Superior temporal gyrus (tissue), 1 donor: ENCODE data around the gene LRRC8B.
A peak's percentile ranks its signal among the peaks of the same experiment; 100 is the strongest.
"Not testable (repeated sequence)": the region's sequence is repeated elsewhere in the genome, so short reads cannot be mapped to it uniquely, and the experiment has no call there.

Experiments used
- DNase-seq: peaks from one replicate; pipeline ENCODE4 v3.0.0-alpha.2; 2016; ENCODE audit errors: extremely low spot score

Gene LRRC8B

DNA sequence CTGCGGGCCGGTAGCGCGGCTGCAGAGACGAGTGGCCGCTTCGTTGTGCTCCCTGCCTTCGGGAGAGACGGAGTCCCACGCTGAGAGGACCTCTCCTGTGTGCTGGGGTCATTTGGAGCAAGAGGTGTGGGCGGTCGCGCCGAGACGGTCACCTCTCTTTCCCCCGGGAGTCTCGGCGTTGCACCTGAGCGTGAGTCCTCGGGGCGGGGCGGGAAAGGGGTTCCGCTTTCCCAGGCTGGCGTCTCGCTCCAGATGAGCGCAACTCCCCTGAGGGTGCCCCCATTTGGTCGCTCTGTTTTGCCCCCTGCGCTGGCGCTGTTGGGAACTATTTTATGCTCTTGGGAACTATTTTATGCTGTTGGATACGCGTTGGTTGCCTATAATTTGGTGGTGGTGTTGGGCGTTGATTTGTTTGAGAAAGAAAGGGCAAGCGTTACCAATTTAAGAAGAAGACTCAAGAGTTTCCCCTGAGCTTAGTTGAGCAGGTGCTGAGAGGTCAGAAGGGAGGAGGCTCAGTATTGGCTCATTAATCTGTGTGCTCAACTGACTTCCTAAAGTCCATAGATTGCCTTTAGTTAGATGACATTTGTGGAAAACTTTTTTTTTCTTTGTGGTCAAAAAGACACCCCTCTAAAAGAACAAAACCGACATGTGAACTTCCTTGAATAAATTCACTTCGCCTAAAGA, 683 bp downstream of the LRRC8B start:
- DNase-seq = peak; percentile 69

DNA sequence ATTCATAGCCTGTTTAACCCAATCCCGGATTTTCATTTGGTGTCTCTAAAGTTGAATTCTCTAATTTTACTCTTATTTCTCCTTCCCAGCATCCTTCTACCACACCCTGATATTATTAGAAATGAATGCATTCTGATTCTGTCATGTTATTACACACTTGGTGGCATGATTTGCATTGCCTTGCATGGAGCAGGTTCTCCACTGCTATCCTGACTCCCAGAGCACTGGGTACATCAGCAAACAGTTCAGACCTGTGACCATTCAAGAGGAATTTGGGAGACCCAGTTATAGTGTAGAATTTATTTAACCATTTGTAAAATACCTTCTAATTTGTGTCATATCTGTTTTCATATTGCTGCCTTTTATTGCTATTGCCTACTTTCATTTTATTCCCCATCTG, 2.6 kb downstream of the LRRC8B start:
- DNase-seq = peak; percentile 69

DNA sequence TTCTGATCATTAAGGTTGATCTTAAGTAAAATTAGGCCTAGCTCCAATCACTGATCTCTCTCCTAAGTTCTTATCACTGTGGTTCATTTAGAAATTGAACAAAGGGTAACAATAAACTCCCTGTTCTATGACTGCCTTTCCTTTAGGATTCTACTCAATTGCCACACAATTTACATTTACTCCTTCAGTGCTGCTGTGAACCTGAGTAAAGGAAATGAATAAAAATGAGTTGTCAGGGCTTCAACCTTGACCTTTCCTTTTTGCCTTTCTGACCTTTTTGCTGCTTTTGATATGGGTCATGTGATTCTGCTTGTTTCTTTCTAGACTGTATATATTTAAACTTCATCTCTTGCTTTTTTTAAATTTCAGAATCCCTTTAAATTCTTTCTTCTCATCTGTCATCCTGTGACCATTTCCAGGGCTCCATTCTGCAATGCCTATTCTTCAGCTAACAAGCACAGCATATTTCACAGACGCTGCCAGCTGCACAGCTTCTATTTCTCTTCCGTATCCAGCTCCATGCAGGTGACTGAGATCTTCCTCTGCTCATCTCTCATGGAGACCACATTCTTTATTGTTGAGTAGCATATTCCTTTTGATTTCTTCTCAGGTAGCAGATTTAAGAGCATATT, 3.2 kb downstream of the LRRC8B start:
- peak; percentile 64 for DNase-seq

DNA sequence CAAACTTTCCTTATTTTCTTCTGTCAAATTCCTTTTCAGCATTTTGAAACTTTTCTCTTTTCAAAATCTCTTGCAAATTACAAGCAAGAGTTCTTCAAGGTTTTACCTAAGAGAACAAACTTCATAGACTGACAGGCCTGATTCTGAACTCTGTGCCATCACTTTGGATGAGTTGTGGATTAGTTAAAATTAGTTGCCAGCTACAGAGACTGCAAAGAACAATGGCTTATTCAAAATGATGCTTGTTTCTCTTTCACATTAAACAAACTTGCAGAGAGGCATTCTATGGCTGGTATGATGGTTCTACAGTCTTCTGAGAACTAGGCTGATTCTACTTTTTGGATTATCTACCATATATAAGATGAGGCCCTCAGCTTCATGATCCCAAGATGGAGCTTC, 3.8 kb downstream of the LRRC8B start:
- DNase-seq = peak; percentile 78

DNA sequence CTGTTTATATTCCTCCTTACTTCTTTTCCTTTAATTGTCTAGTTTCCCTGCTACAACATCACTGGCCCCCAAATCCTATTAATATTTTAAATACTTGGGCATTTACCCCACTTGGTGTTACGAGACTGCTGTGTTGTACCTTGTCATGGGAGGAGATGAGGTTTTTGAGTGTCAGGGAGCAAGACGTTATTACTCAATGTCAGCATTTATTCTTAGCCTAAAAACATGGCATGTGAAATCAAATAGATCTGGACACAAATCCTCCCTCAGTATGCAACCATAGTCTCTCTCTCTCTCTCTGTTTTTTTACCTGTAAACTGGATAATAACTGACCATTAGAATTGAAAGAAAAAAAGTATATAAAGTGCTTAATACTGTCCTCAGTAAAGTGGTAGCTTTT, 4.6 kb downstream of the LRRC8B start:
- no peak for DNase-seq

DNA sequence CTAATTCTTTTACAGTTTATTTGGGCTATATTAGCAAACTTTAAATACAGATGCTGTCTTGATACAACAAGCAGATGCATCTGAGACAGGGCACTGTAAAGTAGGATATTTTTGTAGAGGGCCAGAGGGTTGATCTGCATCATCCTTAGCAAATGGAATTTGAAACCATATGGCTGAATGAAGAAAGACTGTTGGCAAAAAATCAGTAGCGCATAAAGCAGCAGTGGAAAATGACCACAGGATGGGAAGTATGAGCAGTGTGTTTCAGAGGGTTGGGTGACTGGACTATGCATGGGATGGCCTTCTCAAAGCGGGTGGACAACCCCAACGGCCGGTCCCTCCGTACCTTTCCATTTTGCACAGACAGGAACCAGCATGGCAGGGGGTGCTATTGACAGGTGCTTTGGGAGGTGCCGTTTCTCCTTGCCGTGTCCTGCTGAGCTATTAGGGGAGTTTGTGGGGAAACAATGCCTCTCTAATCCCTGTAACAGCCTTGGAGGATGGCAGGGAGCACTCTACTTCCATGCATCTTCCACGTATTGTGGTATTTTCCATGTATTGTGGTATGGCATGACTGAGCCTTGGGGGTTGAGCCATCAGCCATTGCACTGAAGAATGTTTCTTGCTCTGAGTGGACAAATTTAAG, 5.9 kb downstream of the LRRC8B start:
- peak; percentile 24 for DNase-seq

DNA sequence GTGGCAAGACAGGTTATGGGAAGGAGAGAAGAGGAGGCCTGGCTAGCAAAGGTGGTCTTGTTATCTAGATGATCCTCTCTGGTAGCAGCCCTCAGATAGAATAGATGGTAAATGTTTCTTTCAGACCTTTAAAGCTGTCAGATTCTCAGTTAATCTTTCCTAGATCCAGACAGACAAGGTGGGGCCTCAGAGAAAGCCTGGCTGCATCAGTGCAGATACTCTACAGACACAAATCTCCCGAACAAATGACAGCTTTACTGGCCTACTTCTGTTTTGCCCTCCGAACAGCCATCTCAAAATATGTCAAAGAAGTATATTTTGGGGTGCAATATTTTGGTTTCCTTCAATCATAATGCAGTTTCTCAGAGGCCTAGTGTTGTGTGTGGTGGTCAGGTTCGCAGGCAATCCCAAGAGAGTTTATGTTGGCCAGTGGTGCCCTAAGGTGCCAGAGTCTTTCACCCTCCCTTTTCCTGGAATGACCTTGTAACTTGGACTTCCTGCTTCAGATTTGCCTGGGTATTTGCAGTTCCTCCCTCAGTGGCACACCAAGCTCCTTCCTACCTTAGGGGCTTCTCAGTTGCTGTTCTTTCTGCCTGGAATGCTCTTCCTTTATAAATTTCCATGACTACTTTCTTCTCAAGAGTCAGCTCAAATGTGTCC, 7.0 kb downstream of the LRRC8B start:
- no peak for DNase-seq

DNA sequence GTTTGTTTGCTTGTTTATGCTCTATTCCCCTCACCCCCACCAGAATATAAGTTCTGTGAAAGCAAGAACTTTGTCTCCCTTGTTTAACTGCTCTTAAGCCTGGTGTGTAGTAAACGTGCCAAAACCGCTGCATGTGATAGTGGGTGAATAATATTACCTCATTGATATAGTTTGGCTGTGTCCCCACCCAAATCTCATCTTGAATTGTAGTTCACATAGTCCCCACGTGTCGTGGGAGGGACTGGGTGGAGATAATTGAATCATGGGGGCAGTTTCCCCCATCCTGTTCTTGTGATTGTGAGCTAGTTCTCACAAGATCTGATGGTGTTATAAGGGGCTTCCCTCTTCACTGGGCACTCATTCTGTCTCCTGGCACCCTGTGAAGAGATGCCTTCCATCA, 7.6 kb downstream of the LRRC8B start:
- DNase-seq = no peak

DNA sequence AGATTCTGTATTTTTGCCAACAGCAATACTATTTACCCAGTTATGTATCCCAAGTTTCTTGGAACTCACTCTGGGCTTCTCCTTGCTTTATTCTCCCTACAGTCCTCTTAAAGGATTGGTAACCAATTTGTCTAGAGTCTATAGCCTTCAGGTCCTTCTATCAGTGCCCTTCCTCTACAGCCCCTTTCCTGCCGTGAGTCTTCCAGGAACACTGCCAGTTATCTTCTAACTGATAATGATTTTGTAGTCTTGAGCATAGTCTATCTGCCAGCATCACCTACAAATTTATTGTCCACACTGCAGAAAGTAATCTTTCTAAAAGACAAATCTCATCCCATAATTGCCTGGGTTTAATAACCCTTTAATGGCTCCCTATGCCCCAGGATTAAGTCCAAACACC, 8.2 kb downstream of the LRRC8B start:
- no peak for DNase-seq

DNA sequence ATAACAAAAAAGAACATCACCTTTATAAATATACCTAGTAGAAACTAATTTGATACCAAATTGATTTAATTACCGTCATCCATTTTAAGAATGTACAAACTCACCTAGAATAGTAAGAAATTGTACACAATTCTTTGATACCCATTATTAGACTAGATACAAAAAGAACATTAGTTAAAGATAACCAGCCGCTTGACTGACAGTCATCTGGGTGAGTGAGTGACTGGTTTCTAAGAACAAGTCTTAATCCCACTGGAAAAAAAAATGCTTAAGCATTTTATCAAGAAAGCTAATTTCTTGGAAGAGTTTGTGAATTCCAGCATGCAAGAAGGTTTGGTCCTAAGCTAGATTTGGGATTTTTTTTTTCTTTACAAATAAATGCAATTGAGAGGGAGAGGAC, 10.9 kb downstream of the LRRC8B start:
- DNase-seq = no peak

DNA sequence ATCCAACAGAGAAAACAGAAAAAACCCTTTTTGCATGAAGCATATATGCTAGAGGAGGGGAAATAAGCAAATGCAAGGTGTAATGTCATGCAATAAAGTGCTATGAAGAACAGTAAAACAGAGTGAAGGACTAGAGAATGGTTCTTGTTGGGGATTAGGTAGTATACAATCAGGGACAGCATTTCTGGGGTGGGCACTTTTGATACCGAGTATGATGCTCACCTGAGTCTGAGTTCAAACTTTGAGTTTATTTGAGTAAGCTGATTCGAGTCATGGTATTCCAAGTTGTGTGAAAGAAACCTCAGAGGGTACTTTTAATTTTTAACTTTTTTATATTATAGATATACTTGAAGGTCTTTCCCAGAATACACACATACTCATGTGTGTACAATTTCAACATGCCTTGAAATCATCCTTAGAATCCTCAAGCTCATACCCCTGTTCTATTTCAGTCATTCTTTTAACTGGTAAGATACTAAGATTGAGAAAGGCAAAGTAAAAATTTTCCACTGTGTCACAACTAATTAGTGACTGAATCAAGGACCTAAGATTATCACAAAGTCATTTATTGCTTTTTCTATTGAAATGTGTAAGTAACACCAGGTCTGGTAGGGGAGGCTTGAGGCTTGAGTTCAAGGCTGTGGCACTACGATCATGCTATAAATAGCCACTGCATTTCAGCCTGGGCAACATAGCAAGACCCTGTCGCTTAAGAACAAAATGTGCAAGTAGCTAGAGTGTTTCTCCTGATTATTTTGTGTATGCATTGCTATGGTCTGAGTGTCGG, 12.1 kb downstream of the LRRC8B start:
- DNase-seq = no peak

DNA sequence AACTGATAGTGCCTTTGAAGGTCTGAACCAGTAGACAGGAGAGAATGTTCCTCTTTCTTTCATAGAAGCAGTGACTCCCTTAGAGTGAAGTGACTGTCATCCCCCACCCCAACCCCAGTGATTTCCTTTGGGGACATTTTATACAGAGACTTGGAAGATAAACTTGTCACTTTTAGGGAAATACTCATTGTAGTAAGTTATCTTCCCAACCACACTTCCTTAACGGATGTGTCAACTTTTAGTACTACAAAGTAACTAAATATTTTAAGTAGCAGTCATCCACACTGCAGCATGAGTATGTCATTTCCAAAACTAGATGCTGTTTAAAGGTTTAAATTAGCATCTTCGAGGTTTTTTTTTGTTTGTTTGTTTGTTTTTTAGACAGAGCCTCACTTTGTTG, 13.7 kb downstream of the LRRC8B start:
- DNase-seq = no peak

DNA sequence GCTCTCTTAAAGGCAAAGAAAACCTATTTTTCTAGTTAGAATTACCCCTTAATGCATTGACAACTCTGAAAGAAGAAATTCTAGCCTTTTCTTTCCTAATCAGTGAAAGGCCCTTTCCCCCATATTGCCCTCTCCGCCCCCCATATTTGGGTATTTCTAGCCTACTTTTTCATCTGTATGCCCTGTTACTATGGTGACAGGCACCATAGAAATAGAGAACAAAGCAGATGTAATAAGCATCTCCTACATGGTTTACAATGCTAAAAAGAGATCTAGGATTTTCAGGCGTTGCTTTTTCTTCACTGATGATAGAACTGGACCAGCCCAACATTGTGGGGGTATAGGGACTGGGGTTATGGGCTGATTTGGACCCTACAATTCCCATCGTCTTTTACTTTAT, 14.5 kb downstream of the LRRC8B start:
- no peak for DNase-seq

DNA sequence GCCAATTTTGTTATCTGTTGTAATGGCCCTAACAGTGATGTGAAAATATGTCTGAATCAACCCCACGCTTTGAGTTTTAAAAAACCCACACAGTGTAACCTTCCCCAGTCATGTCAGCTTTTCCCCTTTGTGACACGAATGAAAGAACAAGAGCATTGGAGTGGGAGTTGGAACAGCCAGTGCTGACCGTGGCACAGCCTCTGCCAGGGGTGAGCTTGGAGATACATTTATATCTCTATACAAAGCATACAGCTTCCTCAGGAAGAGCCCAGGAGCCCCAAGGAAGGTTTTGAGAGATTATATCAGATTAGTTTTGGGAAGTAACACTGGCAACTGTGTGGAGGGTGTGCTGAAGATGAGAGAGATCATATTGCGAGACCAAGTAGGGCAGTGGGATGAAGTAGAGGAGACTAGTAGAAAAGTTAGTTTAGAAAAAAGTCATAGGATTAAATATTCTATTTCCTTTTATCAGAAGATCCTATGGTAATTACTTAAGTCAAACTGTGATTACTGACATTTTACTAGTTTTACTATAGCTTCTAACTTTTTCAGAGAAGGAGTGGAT, 15.9 kb downstream of the LRRC8B start:
- no peak for DNase-seq

DNA sequence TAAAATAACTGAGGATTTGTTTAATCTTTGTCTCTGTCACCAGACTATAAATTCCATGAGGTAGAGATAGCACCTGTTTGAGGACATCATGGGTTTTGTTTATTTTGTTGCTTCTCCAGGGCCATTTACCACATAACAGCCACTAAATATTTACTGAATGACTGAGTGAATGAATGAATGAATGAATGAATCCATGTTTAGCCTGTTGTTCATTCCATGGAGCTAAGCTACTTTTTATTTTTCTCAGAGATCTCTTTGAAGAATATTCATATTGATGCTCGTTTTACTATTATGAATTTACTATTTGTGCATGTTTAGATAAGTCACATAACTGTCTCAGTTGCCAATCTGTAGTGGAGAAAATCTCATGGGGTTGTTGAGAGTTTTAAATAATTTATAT, 17.7 kb downstream of the LRRC8B start:
- no peak for DNase-seq

DNA sequence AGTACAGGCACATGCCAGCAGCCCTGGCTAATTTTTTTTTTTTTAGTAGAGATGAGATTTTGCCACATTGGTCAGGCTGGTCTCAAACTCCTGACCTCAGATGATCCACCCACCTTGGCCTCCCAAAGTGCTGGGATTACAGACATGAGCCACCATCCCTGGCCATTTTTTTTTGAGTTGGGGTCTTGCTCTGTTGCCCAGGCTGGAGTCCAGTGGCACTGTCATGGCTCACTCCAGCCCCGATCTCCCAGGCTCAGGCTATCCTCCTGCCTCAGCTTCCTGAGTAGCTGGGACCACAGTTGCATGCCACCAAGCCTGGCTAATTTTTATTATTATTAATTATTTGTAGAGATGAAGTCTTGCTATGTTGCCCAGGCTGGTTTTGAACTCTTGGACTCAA, 19.0 kb downstream of the LRRC8B start:
- DNase-seq = not testable (repeated sequence)

DNA sequence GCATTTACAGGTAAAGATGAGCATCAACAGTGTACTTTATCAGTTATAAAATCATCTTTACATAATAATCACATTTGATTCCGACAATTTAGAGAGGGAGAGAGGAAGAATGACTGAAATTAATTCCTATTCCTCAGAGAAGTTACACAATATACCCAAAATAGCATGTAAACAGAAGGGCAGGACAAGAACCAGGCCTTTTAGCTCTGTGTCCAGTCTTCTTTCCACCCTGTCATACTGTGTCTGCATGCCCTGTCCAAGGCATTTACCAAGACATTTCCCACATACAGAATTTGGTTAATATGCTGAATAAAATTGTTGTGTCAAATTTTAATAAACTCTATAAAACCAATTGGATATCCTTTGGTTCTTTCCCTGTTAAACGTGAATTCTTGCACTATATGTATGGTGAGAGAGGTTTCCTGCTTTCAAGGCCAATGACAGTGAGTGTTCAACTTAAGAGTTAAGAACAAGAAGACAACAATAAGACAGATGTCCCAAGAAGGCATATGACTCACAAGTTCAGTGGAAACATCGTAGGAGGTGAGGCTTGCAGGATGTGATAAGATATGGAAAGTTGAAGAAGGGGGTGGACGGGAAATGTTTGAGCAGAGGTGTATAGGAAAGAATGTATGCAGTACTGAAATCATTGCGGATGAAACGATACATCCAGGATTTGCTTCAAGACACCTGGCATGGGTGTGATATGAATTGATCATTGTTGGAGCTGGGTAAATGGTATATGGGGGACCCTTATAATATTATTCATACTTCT, 20.8 kb downstream of the LRRC8B start:
- DNase-seq = peak; percentile 73

DNA sequence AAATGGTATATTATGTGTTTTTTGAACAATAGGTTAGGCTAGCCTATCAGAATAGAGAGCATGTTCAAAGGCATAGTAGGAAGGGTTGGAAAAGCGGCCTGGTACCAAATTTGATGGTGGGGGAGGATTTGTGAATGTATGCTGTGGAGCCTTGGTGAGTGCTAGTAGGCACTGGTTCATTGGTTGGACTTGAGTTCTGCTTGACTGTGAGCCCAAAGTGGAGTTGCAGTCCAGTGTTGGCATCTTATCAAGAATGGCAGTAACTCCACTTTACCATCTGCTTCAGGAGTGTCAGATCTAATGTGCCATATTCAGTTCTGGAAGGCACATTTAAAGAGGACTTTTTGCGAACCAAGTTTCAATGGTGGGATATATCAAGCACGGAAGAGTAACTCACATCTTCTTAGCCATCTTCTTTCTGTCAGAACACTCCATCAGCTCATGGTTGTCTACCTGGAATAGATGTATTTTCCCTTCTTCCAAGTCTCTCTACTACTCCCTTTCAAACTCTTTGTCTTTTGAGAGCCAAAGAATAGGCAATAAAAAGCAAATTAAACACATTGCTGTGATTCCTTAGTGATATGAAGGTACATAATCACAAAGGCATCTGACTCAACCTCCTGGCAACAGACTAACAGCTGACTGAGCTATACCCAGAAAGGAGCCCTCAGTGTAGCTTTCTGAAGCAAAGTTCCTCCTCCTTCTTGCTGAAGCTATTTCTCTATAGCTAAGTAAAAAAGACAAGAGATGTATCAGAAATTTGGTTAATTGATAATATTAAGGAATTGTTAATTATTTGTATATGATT, 21.7 kb downstream of the LRRC8B start:
- DNase-seq = no peak

DNA sequence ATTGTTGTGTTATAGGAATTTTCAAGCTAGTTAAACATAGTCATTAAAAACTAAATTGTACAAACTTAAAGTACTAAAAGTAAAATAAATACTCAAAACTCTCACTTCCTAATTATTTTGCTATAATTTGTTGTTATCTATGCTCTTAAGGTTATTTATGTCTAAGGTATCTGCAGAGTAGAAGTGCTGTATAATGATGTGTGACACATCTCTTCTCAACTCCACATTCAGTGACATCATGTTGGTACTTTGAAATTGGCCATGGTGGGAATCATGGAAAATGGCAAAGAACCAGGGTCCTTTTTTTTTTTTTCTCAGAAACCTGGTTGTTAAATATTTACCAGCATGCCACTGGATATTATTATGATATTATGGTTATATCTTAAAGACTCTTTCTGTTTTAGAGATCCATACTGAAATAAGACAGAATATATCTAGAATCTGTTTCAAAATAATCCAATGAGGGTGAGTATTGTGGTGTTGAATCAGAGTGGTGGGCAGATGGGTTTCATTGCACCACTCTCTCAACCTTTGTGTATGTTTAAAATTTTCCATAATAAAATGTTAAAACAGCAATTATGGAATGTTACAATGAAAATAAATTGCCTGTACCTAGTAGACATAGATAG, 22.4 kb downstream of the LRRC8B start:
- no peak for DNase-seq
